NT2/D1 (cell line): Measurements from ENCODE around the gene ADK.
"Not testable (repeated sequence)": the region's sequence is repeated elsewhere in the genome, so short reads cannot be mapped to it uniquely, and the experiment has no call there.

Source experiments
- DNase-seq: peaks from one replicate; pipeline ENCODE4 v3.0.0-alpha.2; 2011; ENCODE audit warnings: low read depth, low spot score
- H3K27me3 ChIP-seq: 2 replicates; pipeline ENCODE4 v1.6.0; 2011; ENCODE audit warnings: mild to moderate bottlenecking; ENCODE audit not compliant: insufficient read length, insufficient read depth
- H3K36me3 ChIP-seq: 2 replicates; pipeline ENCODE4 v1.6.1; 2011; ENCODE audit warnings: mild to moderate bottlenecking, low read length, mixed read lengths; ENCODE audit not compliant: insufficient read depth, insufficient read length
- H3K4me1 ChIP-seq: 2 replicates; pipeline ENCODE4 v1.5.1; 2011; ENCODE audit not compliant: insufficient read depth, insufficient read length
- H3K4me3 ChIP-seq: 2 replicates; pipeline ENCODE4 v1.5.1; 2011; ENCODE audit warnings: low read depth; ENCODE audit not compliant: insufficient read length
- H3K9ac ChIP-seq: 2 replicates; pipeline ENCODE4 v1.6.0; 2011; ENCODE audit warnings: low read depth; ENCODE audit not compliant: insufficient read length
- H3K9me3 ChIP-seq: 2 replicates; pipeline ENCODE4 v1.5.1; 2011; ENCODE audit warnings: mild to moderate bottlenecking, low read length; ENCODE audit not compliant: insufficient read depth
- SUZ12 ChIP-seq: IDR thresholded peaks from 2 replicates; pipeline ENCODE4 v1.6.1; 2011; ENCODE audit not compliant: insufficient read length, insufficient read depth; ENCODE audit errors: extremely low read depth
- YY1 ChIP-seq: IDR thresholded peaks from 2 replicates; pipeline ENCODE4 v1.6.1; 2011; ENCODE audit not compliant: insufficient read length, insufficient read depth
- ZNF274 ChIP-seq: IDR thresholded peaks from 2 replicates; pipeline ENCODE4 v1.6.1; 2011; ENCODE audit warnings: mild to moderate bottlenecking, low read depth, low read length

The ADK gene

DNA sequence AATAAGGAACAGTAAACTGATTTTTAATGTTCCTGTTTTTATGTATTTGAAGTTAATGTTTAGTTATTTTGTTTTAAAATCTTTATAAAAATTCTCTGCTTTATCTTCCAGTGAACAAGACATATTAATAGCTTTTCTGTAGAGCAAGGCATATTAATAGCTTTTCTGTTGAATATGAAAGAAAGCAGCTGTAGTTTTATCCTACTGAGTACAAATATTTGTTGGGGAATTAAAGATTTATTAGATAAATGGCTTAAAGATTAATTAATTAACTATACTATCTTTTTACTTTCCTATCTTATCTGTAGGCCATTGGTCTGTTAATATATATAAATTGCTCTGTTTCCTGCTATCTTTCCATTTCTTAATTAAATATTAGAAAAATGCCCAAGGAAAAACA, 299.6 kb downstream of the ADK start:
- H3K9me3 ChIP-seq, result no peaks in the 10 kb centered on the region
- H3K9ac ChIP-seq, result no peak overlapping the region
- no peak overlapping the region for H3K4me3 ChIP-seq
- TF ChIP-seq YY1, result no peak
- TF ChIP-seq ZNF274, result no peak
- TF ChIP-seq SUZ12, result no peak
- H3K36me3 ChIP-seq, result no peaks in the 10 kb centered on the region
- no peaks in the 10 kb centered on the region for H3K27me3 ChIP-seq
- DNase-seq, result no peak
- no peaks in the 10 kb centered on the region for H3K4me1 ChIP-seq

DNA sequence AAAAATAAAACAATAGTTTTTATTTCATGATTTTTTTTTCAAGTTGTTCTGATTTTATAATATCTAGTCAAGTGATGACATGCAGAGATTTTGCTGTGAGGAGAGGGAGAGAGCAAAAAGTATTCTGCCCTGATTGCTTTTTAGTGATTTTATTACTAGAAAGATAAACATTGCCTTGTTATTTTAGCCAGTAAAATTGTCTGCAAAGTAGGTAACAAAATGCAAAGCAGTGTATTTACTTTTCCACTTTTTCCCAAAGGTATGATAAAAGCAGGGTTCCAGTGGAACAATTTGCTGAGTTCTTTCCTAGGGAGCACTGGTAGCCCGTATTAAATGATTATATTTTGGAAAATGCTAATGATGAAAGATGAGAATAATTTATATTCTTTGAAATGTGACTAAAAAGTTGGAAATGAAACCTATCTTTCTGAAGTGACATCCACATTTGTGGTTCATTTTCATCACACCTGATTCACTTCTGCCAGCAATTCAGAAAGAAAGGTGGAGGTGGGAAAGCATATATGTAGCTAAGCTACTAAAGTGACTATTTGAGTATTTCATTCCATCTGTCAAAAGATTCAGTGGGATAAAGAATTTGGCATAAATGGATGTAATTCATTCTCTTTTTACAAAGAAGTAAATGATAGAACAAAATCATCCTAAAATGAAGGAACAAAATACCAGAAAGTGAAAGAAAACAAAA, 300.3 kb downstream of the ADK start:
- Histone ChIP-seq H3K9me3 (no peaks in the 10 kb centered on the region), H3K4me1 (no peaks in the 10 kb centered on the region), H3K4me3 (no peak overlapping the region), H3K36me3 (no peaks in the 10 kb centered on the region), H3K27me3 (no peaks in the 10 kb centered on the region), H3K9ac (no peak overlapping the region)
- TF ChIP-seq YY1, result no peak
- no peak for TF ChIP-seq ZNF274
- no peak for TF ChIP-seq SUZ12
- no peak for DNase-seq

DNA sequence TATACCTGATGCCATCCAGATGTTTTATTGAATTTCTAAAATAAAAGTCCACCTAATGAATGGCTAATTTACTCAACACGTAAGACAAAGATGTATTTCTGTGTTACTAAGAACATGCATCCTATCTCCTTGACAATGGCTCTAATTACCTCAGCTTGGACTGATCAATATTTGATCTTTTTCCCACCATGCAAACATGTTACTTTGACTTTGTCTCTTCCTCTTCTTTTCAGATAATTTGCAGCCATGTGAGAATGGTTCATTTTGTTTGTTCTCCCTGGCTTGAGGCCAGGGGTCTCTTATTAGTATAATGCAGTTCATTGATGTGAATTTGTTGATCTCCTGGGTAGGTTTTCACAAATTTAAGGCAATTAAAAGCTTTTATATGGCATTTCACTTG, 302.1 kb downstream of the ADK start:
- no peak overlapping the region for H3K9ac ChIP-seq
- no peak for DNase-seq
- no peaks in the 10 kb centered on the region for H3K36me3 ChIP-seq
- H3K9me3 ChIP-seq, result no peaks in the 10 kb centered on the region
- H3K27me3 ChIP-seq, result no peaks in the 10 kb centered on the region
- TF ChIP-seq YY1, result no peak
- TF ChIP-seq SUZ12, result no peak
- TF ChIP-seq ZNF274, result no peak
- no peaks in the 10 kb centered on the region for H3K4me1 ChIP-seq
- no peak overlapping the region for H3K4me3 ChIP-seq

DNA sequence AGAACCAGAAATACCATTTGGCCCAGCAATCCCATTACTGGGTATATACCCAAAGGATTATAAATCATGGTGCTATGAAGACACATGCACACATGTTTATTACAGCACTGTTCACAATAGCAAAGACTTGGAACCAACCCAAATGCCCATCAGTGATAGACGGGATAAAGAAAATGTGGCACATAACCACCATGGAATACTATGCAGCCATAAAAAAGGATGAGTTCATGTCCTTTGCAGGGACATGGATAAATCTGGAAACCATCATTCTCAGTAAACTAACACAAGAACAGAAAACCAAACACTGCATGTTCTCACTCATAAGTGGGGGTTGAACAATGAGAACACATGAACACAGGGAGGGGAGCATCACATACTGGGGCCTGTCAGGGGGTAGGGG, 306.5 kb downstream of the ADK start:
- not testable (repeated sequence) for H3K4me1 ChIP-seq, H3K9me3 ChIP-seq, H3K4me3 ChIP-seq, DNase-seq, H3K27me3 ChIP-seq, H3K36me3 ChIP-seq, H3K9ac ChIP-seq

DNA sequence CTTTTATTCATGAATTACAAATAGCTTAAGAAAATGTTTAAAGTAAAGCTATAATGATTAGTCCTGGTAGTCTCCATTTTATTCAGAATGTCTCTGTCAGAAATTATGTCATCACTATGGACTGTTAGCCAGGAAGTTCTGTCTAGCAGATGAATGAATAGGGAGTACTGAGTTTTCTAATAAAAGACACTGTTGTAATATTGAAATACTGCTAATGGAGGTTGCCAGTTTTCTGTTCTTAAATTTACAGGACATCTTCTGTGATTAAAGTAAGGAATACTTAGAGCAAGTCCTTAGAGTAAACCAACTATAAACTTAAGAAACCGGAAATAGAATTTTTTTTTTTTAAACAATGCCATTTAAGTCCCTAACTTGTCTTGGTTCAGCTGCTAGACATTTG, 309.8 kb downstream of the ADK start:
- no peak overlapping the region for H3K9ac ChIP-seq

DNA sequence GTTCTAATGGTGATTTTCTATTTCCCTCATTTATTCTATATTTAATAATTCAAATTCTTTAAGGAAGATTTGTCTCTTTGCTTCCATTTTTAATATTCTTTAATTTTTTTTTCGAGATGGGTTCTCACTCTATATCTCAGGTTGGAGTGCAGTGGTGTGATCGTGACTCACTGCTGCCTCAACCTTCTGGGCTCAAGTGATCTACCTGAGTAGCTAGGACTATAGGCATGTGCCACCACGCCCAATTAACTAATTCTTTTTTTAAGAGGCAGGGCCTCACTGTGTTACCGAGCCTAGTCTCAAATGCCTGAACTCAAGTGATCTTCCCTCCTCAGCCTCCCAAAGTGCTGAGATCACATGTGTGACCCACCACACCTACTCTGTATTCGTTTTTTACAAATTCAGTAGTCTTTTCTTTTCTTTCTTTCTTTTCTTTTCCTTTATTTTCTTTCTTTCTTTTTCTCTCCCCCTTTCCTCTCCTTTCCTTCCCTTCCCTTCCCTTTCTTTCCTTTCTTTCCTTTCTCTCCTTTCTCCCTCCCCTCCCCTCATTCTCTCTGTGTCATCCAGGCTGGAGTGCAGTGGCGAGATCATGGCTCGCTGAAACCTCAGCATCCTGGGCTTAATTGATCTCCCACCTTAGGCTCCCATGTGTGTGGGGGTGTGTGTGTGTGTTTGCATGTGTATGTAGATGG, 323.1 kb downstream of the ADK start:
- H3K4me1 ChIP-seq, result no peaks in the 10 kb centered on the region
- H3K36me3 ChIP-seq, result no peaks in the 10 kb centered on the region
- H3K27me3 ChIP-seq, result no peaks in the 10 kb centered on the region
- no peak overlapping the region for H3K9ac ChIP-seq
- no peak overlapping the region for H3K4me3 ChIP-seq
- no peaks in the 10 kb centered on the region for H3K9me3 ChIP-seq
- DNase-seq, result no peak
- TF ChIP-seq YY1 (no peak), ZNF274 (no peak), SUZ12 (no peak)

More for the DNA sequence above, 309.8 kb downstream of the ADK start:
- no peaks in the 10 kb centered on the region for H3K36me3 ChIP-seq
- no peaks in the 10 kb centered on the region for H3K27me3 ChIP-seq
- no peak for DNase-seq
- TF ChIP-seq YY1, result no peak
- TF ChIP-seq ZNF274, result no peak
- TF ChIP-seq SUZ12, result no peak
- H3K9me3 ChIP-seq, result no peaks in the 10 kb centered on the region
- H3K4me1 ChIP-seq, result no peaks in the 10 kb centered on the region
- no peak overlapping the region for H3K4me3 ChIP-seq

DNA sequence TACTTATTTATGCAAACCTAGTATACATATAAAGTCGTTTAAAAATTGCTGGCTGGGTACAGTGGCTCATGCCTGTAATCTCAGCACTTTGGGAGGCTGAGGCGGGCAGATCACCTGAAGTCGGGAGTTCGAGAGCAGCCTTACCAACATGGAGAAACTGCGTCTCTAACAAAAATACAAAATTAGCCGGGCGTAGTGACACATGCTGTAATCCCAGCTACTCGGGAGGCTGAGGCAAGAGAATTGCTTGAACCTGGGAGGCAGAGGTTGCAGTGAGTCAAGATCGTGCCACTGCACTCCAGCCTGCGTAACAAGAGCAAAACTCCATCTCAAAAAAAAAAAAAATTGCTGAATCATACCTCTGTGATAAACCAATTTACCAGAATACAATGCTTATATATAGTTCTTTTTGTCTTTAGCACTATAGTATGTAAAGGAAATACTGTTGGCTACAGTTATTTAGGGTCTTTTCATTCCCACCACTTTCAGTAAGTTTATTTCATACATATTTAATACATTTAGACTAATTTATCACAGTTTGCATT, 325.2 kb downstream of the ADK start:
- not testable (repeated sequence) for H3K4me1 ChIP-seq, H3K9me3 ChIP-seq, DNase-seq, H3K36me3 ChIP-seq, H3K4me3 ChIP-seq, H3K27me3 ChIP-seq, H3K9ac ChIP-seq
